ENCODE results near the gene PTH1R.

PTH1R gene

GRCh38 chr3:46933261-46933660 is 55.7 kb downstream of the PTH1R start:
- peak overlapping the region; percentile 92 for H3K27ac ChIP-seq
- CTCF ChIA-PET = no interaction called here
- DNase-seq (ENCODE audit: low spot score) = no peak
- TF ChIP-seq, protein P1, sequence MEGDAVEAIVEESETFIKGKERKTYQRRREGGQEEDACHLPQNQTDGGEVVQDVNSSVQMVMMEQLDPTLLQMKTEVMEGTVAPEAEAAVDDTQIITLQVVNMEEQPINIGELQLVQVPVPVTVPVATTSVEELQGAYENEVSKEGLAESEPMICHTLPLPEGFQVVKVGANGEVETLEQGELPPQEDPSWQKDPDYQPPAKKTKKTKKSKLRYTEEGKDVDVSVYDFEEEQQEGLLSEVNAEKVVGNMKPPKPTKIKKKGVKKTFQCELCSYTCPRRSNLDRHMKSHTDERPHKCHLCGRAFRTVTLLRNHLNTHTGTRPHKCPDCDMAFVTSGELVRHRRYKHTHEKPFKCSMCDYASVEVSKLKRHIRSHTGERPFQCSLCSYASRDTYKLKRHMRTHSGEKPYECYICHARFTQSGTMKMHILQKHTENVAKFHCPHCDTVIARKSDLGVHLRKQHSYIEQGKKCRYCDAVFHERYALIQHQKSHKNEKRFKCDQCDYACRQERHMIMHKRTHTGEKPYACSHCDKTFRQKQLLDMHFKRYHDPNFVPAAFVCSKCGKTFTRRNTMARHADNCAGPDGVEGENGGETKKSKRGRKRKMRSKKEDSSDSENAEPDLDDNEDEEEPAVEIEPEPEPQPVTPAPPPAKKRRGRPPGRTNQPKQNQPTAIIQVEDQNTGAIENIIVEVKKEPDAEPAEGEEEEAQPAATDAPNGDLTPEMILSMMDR (conservative IDR thresholded peaks at IDR 0.05; ENCODE audit: low read depth) = no peak
- POLR2A ChIA-PET (ENCODE audit: low non-redundant PET) = no interaction called here

- ChIA-PET CTCF (interaction anchor here (0.6 kb wide), 1 partner anchor 204 kb away, joined by 3 read pairs; no protein-coding TSS in a partner anchor), POLR2A (ENCODE audit: low non-redundant PET) (no interaction called here)
- no peak for DNase-seq (ENCODE audit: low spot score)
- peak overlapping the region; percentile 92 for H3K27ac ChIP-seq
- TF ChIP-seq, protein P1 (conservative IDR thresholded peaks at IDR 0.05; ENCODE audit: low read depth) = no peak
Observed at GRCh38 chr3:46934072-46934471, 56.6 kb downstream of the PTH1R start.

DNA sequence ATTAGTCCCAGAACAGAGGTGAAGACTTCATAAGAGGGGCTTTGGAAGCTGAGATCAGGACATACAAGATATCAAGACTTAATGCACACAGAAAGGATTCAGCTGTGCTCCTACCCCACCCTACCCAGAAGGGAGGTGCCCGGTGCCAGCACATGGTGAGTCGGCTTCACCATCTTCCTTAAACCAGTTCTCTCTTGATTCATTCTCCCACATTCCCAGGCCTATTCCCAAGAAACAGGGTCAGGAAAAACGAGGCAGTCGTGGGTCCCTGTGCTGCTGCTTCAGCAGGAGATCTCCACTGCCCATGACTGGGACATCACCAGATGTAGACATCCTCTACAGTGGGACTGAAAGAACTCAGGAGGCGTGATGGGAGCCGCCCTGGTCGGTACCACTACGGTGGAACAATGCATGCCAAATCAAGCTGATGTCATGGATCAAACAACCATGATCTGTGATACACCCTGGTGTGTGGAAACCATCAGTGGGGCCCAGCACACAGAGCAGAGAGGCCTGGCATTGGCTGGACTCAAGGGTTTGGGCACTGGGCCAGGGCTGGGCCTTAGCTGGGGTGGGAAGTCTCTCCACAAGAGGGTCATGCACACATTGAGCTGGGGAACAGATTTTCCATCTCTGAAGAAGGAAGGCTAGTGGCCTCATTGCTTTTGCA is 57.1 kb downstream of the PTH1R start:
- ChIA-PET CTCF (interaction anchor here (0.6 to 1.0 kb wide), 2 partner anchors 25 to 204 kb away, joined by 3 read pairs; no protein-coding TSS in a partner anchor), POLR2A (ENCODE audit: low non-redundant PET) (interaction anchor here (0.7 kb wide), 1 partner anchor 90 kb away, joined by 3 read pairs; no protein-coding TSS in a partner anchor)
- peak overlapping the region; percentile 92 for H3K27ac ChIP-seq
- DNase-seq (ENCODE audit: low spot score) = peak; percentile 68
- TF ChIP-seq, protein P1 (conservative IDR thresholded peaks at IDR 0.05; ENCODE audit: low read depth) = no peak

- peak; percentile 89 for DNase-seq (ENCODE audit: low spot score)
- H3K27ac ChIP-seq = peak overlapping the region; percentile 92
- ChIA-PET POLR2A (ENCODE audit: low non-redundant PET) (interaction anchor here (0.7 to 0.9 kb wide), 2 partner anchors 35 to 90 kb away, joined by 3 read pairs; no protein-coding TSS in a partner anchor), CTCF (interaction anchor here (1.0 to 1.1 kb wide), 2 partner anchors 12 to 26 kb away, joined by 3 read pairs; no protein-coding TSS in a partner anchor)
- TF ChIP-seq, protein P1 (conservative IDR thresholded peaks at IDR 0.05; ENCODE audit: low read depth) = no peak; the same call in 1 of the 2 replicates
Observed at GRCh38 chr3:46935168-46935858, 57.8 kb downstream of the PTH1R start.

- H3K27ac ChIP-seq = peak overlapping the region; percentile 92
- CTCF ChIA-PET = interaction anchor here (0.7 to 1.1 kb wide), 3 partner anchors 13 to 122 kb away, joined by 3 read pairs; no protein-coding TSS in a partner anchor
Observed at GRCh38 chr3:46935989-46936558, 58.6 kb downstream of the PTH1R start.

More at GRCh38 chr3:46935989-46936558, 58.6 kb downstream of the PTH1R start:
- DNase-seq (ENCODE audit: low spot score) = no peak
- TF ChIP-seq, protein P1 (conservative IDR thresholded peaks at IDR 0.05; ENCODE audit: low read depth) = no peak
- POLR2A ChIA-PET (ENCODE audit: low non-redundant PET) = interaction anchor here (0.9 kb wide), 1 partner anchor 34 kb away, joined by 3 read pairs; no protein-coding TSS in a partner anchor

All from RWPE1 (cell line).